Natural killer cell treated with Interleukin-12 subunit alpha and Interleukin-12 subunit beta and Interleukin-15 and Interleukin-18, amount 100 ng/mL, for 72 hours (primary cell): ENCODE results near the gene CCDC86. TPM values are rescaled to one million over a fixed set of nuclear protein-coding genes. Genes with fewer than 3 reads are reported as not detected.
A peak's percentile ranks its signal among the peaks of the same experiment; 100 is the strongest.

Experiments
- ATAC-seq, 2 donors: fragments of 150-1000 bp; cut with Tn5 transposase in 1 of 2; sonication (Bioruptor Pico), chemical (Tn5 transposase) in 1 of 2; 2 replicates each; pipeline ENCODE4 v1.10.0; 2021
- DNase-seq: peaks from one replicate; pipeline ENCODE4 v3.0.0; 2022; ENCODE audit warnings: low spot score
- H3K27ac Mint-ChIP-seq, 2 donors: 1 replicate in 1 of 2; 2 replicates in 1 of 2; pipeline ENCODE4 v1.8.0; 2022; ENCODE audit warnings: mixed read lengths in 2 of 2, mild to moderate bottlenecking in 1 of 2, moderate library complexity in 1 of 2
- H3K27me3 Mint-ChIP-seq, 2 donors: 1 replicate in 1 of 2; 2 replicates in 1 of 2; pipeline ENCODE4 v1.8.0; 2022; ENCODE audit warnings: mixed read lengths in 2 of 2
- H3K36me3 Mint-ChIP-seq: one replicate; pipeline ENCODE4 v1.8.0; 2022; ENCODE audit warnings: mixed read lengths
- H3K4me1 Mint-ChIP-seq, 2 donors: 1 replicate in 1 of 2; 2 replicates in 1 of 2; pipeline ENCODE4 v1.8.0; 2022; ENCODE audit warnings: low read depth in 2 of 2, mixed read lengths in 2 of 2, mild to moderate bottlenecking in 1 of 2
- H3K4me3 Mint-ChIP-seq: one replicate; pipeline ENCODE4 v1.8.0; 2022; ENCODE audit warnings: mixed read lengths
- H3K9me3 Mint-ChIP-seq: 2 replicates; pipeline ENCODE4 v1.8.0; 2022; ENCODE audit warnings: mixed read lengths
- total RNA-seq, 2 donors: library from RNA; stranded (reverse); gene quantifications; one replicate each; pipeline ENCODE4 v1.2.3, GENCODE V29; 2022

The CCDC86 gene
- total RNA-seq, 2 donors from 2014 or later, result 45.0 to 78.7 TPM

DNA sequence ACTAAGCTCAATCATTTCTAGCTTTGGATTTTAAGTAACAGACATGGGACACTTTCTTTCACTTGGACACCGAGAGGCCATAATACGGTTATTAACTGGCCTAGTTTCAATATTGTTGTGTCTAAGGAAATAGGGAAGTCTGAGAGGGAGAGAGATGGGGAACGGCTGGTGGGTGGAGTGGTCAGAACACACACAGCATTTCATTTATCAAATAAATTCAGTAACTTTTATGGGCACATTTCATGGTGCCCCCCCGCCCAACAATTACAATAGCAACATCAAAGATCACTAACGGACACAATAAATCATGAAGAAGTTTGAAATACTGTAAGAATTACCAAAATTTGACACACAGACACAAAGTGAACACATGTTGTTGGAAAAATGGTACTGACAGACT lies 53.8 kb downstream of the CCDC86 start:
- no peaks in the 10 kb centered on the region for H3K9me3 Mint-ChIP-seq
- peaks cover 0 to 5% of the 10 kb centered on the region in 2 donors for H3K4me1 Mint-ChIP-seq

DNA sequence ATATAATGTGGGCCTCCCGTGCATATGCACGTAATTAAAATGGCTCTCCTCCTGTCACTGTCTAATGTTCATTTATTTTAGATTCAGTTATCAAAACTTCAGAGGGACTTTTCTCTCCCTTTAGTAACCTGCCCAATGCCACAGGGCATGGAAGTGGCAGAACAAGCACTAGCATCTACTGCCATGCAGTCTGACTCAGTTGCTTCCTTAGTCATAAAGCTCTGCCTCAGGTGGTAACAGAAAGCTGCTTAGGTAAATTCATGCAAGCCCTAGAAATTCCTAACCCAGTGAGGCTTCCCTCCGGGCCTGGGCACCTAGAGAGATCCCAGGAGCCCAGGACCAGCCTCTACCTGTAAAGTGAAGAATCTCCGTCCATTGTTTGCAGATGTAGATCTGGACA lies 55.6 kb downstream of the CCDC86 start:
- ATAC-seq, result no peak
- Mint-ChIP-seq H3K27ac (peak overlapping the region in 1 of 2 donors; percentile 47), H3K4me3 (no peak overlapping the region), H3K27me3 (no peaks in the 10 kb centered on the region), H3K36me3 (peaks cover 31% of the 10 kb centered on the region), H3K9me3 (no peaks in the 10 kb centered on the region), H3K4me1 (peaks cover 0 to 2% of the 10 kb centered on the region in 2 donors)
- no peak for DNase-seq

More for the DNA sequence above, 53.8 kb downstream of the CCDC86 start:
- H3K27me3 Mint-ChIP-seq, result no peaks in the 10 kb centered on the region
- ATAC-seq (no peak), DNase-seq (no peak)
- H3K27ac Mint-ChIP-seq, result no peak overlapping the region
- no peak overlapping the region for H3K4me3 Mint-ChIP-seq
- peaks cover 36% of the 10 kb centered on the region for H3K36me3 Mint-ChIP-seq

DNA sequence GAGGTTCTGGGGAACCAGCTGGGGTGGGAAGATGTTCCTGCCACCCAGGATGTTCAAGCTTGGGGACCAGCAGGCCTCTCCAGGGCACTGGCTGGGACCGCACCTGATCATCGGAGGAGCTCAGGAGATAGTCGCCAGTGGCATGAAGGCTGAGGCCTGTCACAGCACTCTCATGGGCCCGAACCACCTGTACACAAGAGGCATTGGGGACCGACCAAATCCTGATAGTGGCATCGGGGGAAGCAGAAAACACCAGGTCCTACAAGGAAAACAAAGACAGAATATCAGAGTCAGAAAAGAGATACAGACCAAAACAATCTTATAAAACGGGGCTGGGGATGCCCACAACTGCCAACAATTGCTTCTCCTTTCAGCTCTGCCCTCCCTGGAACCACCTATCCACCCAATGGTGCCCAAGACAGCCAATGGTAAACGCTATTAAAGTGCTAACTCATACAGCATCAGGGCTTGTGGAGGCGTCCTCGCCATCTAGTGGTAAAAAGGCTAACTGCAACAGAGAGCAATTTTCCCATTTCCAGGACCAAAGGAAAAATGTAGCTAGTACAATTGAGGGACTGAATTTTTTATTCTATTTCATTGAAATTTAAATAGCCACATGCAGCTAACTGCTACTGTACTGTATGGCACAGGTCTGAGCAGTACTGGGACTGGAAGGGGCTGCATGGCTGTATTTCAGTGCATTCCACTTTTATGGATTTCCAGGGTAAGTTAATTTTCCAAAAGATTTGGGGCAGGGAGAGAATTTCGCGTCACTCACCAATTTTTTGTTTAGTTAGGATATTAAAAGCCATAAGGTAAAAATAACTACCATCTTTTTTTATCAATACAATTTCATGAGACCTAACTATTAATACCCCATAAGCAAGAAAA lies 57.4 kb downstream of the CCDC86 start:
- ATAC-seq (peak; percentile 67 to 76), DNase-seq (peak; percentile 67)
- H3K27ac Mint-ChIP-seq, result no peak overlapping the region
- H3K27me3 Mint-ChIP-seq, result no peaks in the 10 kb centered on the region
- H3K9me3 Mint-ChIP-seq, result no peaks in the 10 kb centered on the region
- H3K4me3 Mint-ChIP-seq, result no peak overlapping the region
- peaks cover 3 to 16% of the 10 kb centered on the region in 2 donors for H3K4me1 Mint-ChIP-seq
- H3K36me3 Mint-ChIP-seq, result peaks cover 29% of the 10 kb centered on the region

DNA sequence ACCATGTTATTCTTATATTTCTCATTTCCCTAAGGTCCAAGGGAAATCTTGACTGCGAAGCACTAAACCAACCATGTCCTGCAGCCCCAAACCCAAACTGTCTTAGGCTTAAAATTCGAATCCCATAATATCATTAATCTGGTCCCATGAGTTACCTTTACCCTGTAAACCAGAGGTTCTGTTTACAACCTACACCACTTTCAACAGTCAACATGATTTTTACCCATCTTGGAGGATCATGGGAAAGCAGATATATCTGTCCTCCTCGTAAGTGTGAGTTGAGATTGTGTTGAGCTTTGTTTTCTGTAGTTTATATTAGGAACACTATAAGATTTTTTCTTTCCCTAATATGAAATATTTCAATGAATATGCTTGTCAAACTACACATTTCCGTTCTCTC lies 58.1 kb downstream of the CCDC86 start:
- ATAC-seq, result no peak

More for the DNA sequence above, 58.1 kb downstream of the CCDC86 start:
- DNase-seq, result no peak
- Mint-ChIP-seq H3K27ac (no peak overlapping the region), H3K36me3 (peaks cover 26% of the 10 kb centered on the region), H3K4me1 (peaks cover 7 to 18% of the 10 kb centered on the region in 2 donors), H3K27me3 (no peaks in the 10 kb centered on the region), H3K9me3 (no peaks in the 10 kb centered on the region), H3K4me3 (no peak overlapping the region)

Other genes starting within 250 kb of the CCDC86 start
- not detected for gene MS4A8, start 142.5 kb upstream of the CCDC86 start, total RNA-seq
- not detected for gene MS4A18, start 117.4 kb upstream of the CCDC86 start, total RNA-seq
- not detected for gene MS4A15, start 85.2 kb upstream of the CCDC86 start, total RNA-seq
- not detected for gene MS4A10, start 56.8 kb upstream of the CCDC86 start, total RNA-seq
- gene PTGDR2, start 13.8 kb downstream of the CCDC86 start, total RNA-seq, result under 1 TPM; 0.12 to 0.86 TPM
- gene ZP1, start 25.4 kb downstream of the CCDC86 start, total RNA-seq, result not detected
- 100 to 1,000 TPM; 110 to 182 TPM for gene PRPF19, start 64.5 kb downstream of the CCDC86 start, total RNA-seq
- gene TMEM109, start 72.0 kb downstream of the CCDC86 start, total RNA-seq, result 100 to 1,000 TPM in 1 of 2 donors, 10 to 100 TPM in 1; 81.8 to 105 TPM
- gene TMEM132A, start 82.3 kb downstream of the CCDC86 start, total RNA-seq, result under 1 TPM in 1 of 2 donors, not detected in 1; 0.10 TPM
- gene SLC15A3, start 110.1 kb downstream of the CCDC86 start, total RNA-seq, result 1 to 10 TPM; 1.2 to 5.0 TPM
- gene CD6, start 129.6 kb downstream of the CCDC86 start, total RNA-seq, result 10 to 100 TPM in 1 of 2 donors, 1 to 10 TPM in 1; 5.9 to 44.0 TPM